HL-60 (cell line): ENCODE results near the gene ZNF133.

Experiments
- CTCF ChIP-seq: IDR thresholded peaks from one replicate; pipeline ENCODE4 v1.5.1; 2011; ENCODE audit warnings: low read length, control low read depth, inconsistent platforms; ENCODE audit not compliant: insufficient read depth
- POLR2AphosphoS5 ChIP-seq: IDR thresholded peaks from 2 replicates; pipeline ENCODE4 v1.6.1; 2012; ENCODE audit warnings: low read depth
- REST ChIP-seq: IDR thresholded peaks from 2 replicates; pipeline ENCODE4 v1.6.1; 2012; ENCODE audit warnings: low read depth; ENCODE audit not compliant: insufficient replicate concordance
- SPI1 ChIP-seq: IDR thresholded peaks from 2 replicates; pipeline ENCODE4 v1.6.1; 2012; ENCODE audit warnings: low read depth, mild to moderate bottlenecking, borderline replicate concordance

GRCh38 chr20:18265441-18265840, 22.9 kb upstream of the ZNF133 start:
- TF ChIP-seq CTCF (no peak), POLR2AphosphoS5 (no peak), REST (no peak), SPI1 (no peak)
